K562 (cell line): ENCODE measurements around the gene ZSCAN22. TPM values are rescaled to one million over a fixed set of nuclear protein-coding genes. Genes with fewer than 3 reads are reported as not detected.

Source experiments
- AFF4 ChIP-seq: sonication (generic); formaldehyde crosslinking; IDR thresholded peaks from 2 replicates; pipeline ENCODE4 v1.8.0; 2023; ENCODE audit warnings: mild to moderate bottlenecking, missing genetic modification reagents
- FOS ChIP-seq: IDR thresholded peaks from 3 replicates; pipeline ENCODE4 v1.6.1; 2011; ENCODE audit not compliant: insufficient read length; ENCODE audit errors: extremely low read depth
- IRF9 ChIP-seq: fragments of 450-650 bp; IDR thresholded peaks from 2 replicates; pipeline ENCODE4 v1.6.1; 2016; ENCODE audit warnings: missing biosample characterization, missing genetic modification characterization
- NR2C2 ChIP-seq, 2 experiments: fragments of 200-800 bp in 1 of 2; sonication (Bioruptor generic) in 1 of 2; sonication (generic) in 1 of 2; formaldehyde crosslinking in 1 of 2; IDR thresholded peaks; 2 replicates each; pipeline versions ENCODE4 v1.6.1 to v1.8.0; 2016 to 2022; ENCODE audit warnings: mild to moderate bottlenecking in 1 of 2, missing compliant biosample characterization in 1 of 2, missing genetic modification characterization in 1 of 2, missing genetic modification reagents in 1 of 2
- SP2 ChIP-seq: IDR thresholded peaks from 2 replicates; pipeline ENCODE4 v1.6.1; 2011; ENCODE audit warnings: mild to moderate bottlenecking, low read depth, low read length, moderate library complexity; ENCODE audit not compliant: poor library complexity, severe bottlenecking; ENCODE audit errors: extremely low read depth
- TFAM ChIP-seq: fragments of 250-450 bp; sonication (Bioruptor Pico); conservative IDR thresholded peaks from 2 replicates; pipeline ENCODE4 v1.5.0; 2021; ENCODE audit warnings: mild to moderate bottlenecking, moderate library complexity
- ZNF143 ChIP-seq: sonication (generic); formaldehyde crosslinking; IDR thresholded peaks from 2 replicates; pipeline ENCODE4 v1.9.0; 2022; ENCODE audit warnings: mild to moderate bottlenecking, missing genetic modification reagents
- ZNF282 ChIP-seq: sonication (generic); formaldehyde crosslinking; IDR thresholded peaks from 2 replicates; pipeline ENCODE4 v1.8.1; 2023; ENCODE audit warnings: missing genetic modification reagents
- ZNF407 ChIP-seq: fragments of 450-650 bp; IDR thresholded peaks from 2 replicates; pipeline ENCODE4 v1.6.1; 2016; ENCODE audit warnings: low read depth
- polyA plus RNA-seq, 8 experiments: library from polyadenylated mRNA; depleted of rRNA in 4 of 8; stranded (reverse) in 5 of 8; unstranded in 3 of 8; fragments of >200 nt; fragmentation: Nextera tagmentation in 2 of 8; fragmentation: Illumina TruSeq in 1 of 8; extraction: Ambion mirVana in 2 of 8; extraction: Trizol in 1 of 8; gene quantifications; 2 replicates each; pipeline versions ENCODE4 v1.2.1 to v1.2.3, GENCODE V29; 2011 to 2014; ENCODE audit warnings: inconsistent platforms in 1 of 8, missing spikeins in 1 of 8
- total RNA-seq, 7 experiments: library from RNA; depleted of rRNA in 6 of 7; stranded (reverse); fragments of >200 nt in 6 of 7; fragmentation: Illumina TruSeq in 2 of 7; extraction: Trizol in 2 of 7; gene quantifications; 2 replicates each; pipeline versions ENCODE4 v1.2.1 to v1.2.3, GENCODE V29; 2011 to 2021; ENCODE audit warnings: low replicate concordance in 1 of 7
- TF ChIP-seq, protein P1 (sequence below): fragments of 450-650 bp; formaldehyde crosslinking; IDR thresholded peaks from 2 replicates; pipeline ENCODE4 v1.4.0; 2020; ENCODE audit warnings: mild to moderate bottlenecking

Gene ZSCAN22
- total and polyA plus RNA-seq, 9 of the 15 experiments (the other 6 are each of a cell fraction or from before 2014, with no cell fraction given) = 0.98 to 5.3 (median 3.0) TPM

GRCh38 chr19:58386576-58387337 is 60.0 kb downstream of the ZSCAN22 start, which contains the start of gene RPS5 (continued):
- TF ChIP-seq ZNF407 = no peak
- TF ChIP-seq ZNF143 = no peak
- TF ChIP-seq, protein P1, sequence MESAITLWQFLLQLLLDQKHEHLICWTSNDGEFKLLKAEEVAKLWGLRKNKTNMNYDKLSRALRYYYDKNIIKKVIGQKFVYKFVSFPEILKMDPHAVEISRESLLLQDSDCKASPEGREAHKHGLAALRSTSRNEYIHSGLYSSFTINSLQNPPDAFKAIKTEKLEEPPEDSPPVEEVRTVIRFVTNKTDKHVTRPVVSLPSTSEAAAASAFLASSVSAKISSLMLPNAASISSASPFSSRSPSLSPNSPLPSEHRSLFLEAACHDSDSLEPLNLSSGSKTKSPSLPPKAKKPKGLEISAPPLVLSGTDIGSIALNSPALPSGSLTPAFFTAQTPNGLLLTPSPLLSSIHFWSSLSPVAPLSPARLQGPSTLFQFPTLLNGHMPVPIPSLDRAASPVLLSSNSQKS (CRISPR knock-in tag) = no peak
- TF ChIP-seq SP2 = no peak
- TF ChIP-seq NR2C2 (CRISPR knock-in tag; IDR thresholded peaks at IDR 0.05) = peak; percentile 99
- TF ChIP-seq NR2C2 (tag; IDR thresholded peaks at IDR 0.05) = peak; percentile 100
- TF ChIP-seq AFF4 (CRISPR knock-in tag) = peak; percentile 53
- TF ChIP-seq FOS = no peak
- TF ChIP-seq ZNF282 (CRISPR knock-in tag) = no peak
- TF ChIP-seq TFAM (CRISPR knock-in tag) = no peak
- TF ChIP-seq IRF9 (tag) = no peak
